ENCODE measurements around the gene ARL14EP.

Gene ARL14EP

GRCh38 chr11:30377347-30377746 lies 54.4 kb downstream of the ARL14EP start:
- DNase-seq = no peak

- DNase-seq = no peak
Measured at GRCh38 chr11:30380846-30381245, 57.9 kb downstream of the ARL14EP start.

GRCh38 chr11:30381879-30382278 lies 59.0 kb downstream of the ARL14EP start:
- no peak for DNase-seq

Measured in hypothalamus (tissue), 51 donors.